T-helper 1 cell (primary cell): Measurements from ENCODE around the gene ABCB1.
"Not testable (repeated sequence)": the region's sequence is repeated elsewhere in the genome, so short reads cannot be mapped to it uniquely, and the experiment has no call there.

Experiments used
- DNase-seq, 5 donors: peaks; one replicate each; pipeline ENCODE4 v3.0.0-alpha.2; 2012 to 2020

The ABCB1 gene

DNA sequence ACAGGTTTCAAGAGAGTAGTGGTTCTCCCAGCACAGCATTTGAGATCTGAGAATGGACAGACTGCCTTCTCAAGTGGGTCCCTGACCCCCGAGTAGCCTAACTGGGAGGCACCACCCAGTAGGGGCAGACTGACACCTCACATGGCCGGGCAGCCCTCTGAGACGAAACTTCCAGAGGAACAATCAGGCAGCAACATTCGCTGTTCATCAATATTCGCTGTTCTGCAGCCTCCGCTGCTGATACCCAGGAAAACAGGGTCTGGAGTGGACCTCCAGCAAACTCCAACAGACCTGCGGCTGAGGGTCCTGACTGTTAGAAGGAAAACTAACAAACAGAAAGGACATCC lies 135.2 kb downstream of the ABCB1 start:
- DNase-seq, result not testable (repeated sequence)

DNA sequence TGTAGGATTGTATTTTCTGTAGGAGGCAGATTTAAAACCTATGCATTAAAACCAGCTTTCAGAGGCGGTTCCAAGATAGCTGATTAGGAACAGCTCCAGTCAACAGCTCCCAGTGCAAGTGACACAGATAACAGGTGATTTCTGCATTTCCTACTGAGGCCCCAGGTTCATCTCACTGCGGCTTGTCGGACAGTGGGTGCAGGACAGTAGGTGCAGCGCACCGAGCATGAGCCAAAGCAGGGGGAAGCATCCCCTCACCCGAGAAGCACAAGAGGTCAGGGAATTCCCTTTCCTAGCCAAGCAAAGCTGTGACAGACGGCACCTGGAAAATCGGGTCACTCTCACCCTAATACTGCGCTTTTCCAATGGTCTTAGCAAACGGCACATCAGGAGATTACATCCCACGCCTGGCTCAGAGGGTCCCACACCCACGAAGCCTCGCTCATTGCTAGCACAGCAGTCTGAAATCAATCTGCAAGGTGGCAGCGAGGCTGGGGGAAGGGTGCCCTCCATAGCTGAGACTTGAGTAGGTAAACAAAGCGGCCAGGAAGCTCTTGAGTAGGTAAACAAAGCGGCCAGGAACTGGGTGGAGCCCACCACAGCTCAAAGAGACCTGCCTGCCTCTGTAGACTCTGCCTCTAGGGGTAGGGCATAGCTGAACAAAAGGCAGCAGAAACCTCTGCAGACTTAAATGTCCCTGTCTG lies 135.7 kb downstream of the ABCB1 start:
- DNase-seq, result not testable (repeated sequence)

DNA sequence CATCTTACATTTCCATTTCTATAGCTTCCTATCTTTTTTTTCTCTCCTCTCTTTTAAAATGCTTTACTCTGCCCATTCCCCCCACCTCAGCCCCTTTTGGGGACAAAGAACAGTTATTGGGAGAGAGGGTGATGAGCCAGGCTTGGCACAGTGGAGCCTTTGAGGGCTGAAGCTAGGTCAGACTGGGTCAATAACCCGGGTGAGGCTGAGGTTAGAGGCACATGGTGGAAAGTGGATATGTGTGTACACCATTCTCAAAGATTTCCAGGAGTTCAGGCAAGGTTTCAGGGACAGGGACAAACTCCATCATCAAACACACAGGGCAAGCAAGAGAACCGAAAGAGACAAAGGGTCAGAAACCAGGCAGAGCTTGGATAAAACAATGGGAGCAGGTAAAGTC lies 136.7 kb downstream of the ABCB1 start:
- no peak for DNase-seq

DNA sequence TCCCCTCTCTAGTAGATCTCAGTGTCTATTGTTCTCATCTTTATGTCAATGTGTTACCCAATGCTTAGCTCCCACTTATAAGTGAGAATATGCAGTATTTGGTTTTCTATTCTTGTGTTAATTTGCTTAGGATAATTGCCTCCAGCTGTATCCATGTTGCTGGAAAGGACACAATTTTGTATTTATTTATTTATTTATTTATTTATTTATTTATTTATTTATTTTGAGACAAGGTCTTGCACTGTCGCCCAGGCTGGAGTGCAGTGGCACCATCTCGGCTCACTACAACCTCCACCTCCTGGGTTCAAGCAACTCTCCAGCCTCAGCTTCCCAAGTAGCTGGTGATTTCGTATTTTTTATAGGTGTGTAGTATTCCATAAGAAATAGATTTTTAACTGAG lies 140.2 kb downstream of the ABCB1 start:
- DNase-seq, result not testable (repeated sequence)

DNA sequence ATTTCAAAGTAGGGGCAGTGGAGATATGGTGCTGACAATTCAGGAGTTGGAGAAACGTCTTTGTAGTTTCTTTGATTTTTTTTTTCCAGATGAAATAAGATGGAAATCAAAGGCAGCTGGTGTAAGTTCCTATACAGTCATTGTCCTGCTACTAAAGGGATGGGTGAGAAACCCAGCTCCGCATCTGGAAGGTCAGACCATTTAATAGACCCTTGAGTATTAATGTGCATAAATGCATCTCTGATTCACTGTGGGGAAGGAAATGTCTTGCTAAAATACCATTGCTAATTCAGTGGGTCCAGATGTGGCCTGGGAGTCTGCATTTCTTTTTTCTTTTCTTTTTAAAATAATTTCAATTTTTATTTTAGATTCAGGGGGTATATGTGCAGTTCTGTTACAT lies 140.7 kb downstream of the ABCB1 start:
- DNase-seq, result no peak

DNA sequence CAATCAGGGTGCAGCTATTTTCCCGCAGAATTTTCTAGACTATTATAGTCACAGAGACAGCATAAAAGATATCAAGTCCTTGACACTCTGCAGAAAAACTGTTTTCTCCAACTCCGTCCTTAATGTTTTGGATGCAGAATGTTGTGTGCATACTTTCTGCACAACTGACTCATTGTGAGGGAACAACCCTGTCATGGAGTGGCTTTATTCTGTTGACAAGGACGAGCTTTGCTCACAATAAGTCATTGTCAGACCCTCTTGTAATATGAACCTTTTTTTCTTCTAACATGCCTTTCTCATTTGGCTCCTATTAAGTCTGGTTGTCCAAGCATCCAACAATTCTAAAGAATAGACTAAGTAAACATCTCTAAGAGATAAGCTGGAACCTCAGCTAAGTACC lies 142.5 kb downstream of the ABCB1 start:
- DNase-seq, result no peak

DNA sequence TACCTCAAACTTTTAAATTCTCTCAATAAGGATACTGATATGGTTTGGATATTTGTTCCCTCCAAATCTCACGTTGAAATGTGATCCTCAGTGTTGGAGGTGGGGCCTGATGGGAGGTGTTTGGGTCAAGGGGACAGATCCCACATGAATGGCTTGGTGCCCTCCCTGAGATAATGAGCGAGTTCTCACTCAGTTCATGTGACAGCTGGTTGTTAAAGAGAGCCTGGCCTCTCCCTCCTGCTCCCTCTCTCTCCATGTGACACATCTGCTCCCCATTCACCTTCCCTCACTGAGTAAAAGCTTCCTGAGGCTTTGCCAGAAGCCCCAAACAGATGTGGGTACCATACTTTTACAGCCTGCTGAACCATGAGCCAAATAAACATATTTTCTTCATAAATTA lies 144.4 kb downstream of the ABCB1 start:
- no peak for DNase-seq
